Measurements from ENCODE around the gene ZBTB4. TPM values are rescaled to one million over a fixed set of nuclear protein-coding genes. Genes with fewer than 3 reads are reported as not detected.
"Not testable (repeated sequence)": the region's sequence is repeated elsewhere in the genome, so short reads cannot be mapped to it uniquely, and the experiment has no call there.

ZBTB4 gene
- total RNA-seq, 1 experiment from 2014 or later = 15.3 TPM

- DNase-seq (ENCODE audit: extremely low read depth, low read depth) = no peak
Observed at GRCh38 chr17:7471729-7472128, 7.7 kb downstream of the ZBTB4 start.

- not testable (repeated sequence) for DNase-seq (ENCODE audit: extremely low read depth, low read depth)
Observed at GRCh38 chr17:7470457-7470973, 8.9 kb downstream of the ZBTB4 start.

GRCh38 chr17:7469843-7470242, 9.6 kb downstream of the ZBTB4 start:
- DNase-seq (ENCODE audit: extremely low read depth, low read depth) = not testable (repeated sequence)

DNA sequence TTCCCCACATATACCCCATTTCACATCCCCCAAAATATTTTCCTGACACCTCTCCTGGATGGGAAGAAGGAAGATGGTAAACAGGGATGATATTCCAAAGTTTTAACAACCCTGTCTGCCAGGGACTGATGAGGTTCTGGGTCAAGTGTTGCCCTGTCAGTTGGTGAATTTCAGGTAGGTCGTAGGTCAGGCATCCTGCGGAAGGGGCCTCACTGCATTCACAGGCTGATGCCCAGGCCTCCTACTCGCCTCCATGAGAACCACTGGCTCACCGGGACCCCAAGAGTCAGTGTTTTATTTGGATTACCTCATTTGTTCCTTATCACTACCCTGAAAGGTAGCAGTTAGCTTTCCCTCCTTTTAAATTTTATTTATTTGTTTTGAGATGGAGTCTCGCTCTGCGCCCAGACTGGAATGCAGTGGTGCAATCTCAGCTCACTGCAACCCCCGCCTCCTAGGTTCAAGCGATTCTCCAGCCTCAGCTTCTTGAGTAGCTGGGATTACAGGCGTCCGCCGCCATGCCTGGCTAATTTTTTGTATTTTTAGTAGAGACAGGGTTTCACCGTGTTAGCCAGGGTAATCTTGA, 10.5 kb downstream of the ZBTB4 start:
- DNase-seq (ENCODE audit: extremely low read depth, low read depth) = no peak

- no peak for DNase-seq (ENCODE audit: extremely low read depth, low read depth)
Observed at GRCh38 chr17:7468290-7468689, 11.1 kb downstream of the ZBTB4 start.

DNA sequence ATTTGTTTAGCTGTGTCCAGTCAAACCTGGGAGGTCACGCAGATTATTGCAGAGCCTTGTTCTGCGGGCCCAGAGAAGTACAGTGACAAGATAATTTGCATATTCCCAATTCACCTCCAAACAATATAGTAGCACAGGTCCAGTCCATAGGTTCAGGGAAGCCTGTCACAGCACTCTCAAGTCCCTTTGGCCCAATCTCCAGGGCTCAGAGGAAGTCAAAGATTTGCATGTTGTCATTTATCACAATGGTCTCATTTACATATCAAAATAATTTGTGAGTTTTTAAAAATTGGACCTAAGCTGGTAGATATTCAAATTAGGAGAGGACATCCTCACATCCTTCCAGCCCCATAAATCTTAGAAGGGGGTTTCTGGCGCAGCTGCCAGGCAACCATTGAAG, 11.9 kb downstream of the ZBTB4 start:
- DNase-seq (ENCODE audit: extremely low read depth, low read depth) = no peak

- no peak for DNase-seq (ENCODE audit: extremely low read depth, low read depth)
Observed at GRCh38 chr17:7466639-7467341, 12.6 kb downstream of the ZBTB4 start.

DNA sequence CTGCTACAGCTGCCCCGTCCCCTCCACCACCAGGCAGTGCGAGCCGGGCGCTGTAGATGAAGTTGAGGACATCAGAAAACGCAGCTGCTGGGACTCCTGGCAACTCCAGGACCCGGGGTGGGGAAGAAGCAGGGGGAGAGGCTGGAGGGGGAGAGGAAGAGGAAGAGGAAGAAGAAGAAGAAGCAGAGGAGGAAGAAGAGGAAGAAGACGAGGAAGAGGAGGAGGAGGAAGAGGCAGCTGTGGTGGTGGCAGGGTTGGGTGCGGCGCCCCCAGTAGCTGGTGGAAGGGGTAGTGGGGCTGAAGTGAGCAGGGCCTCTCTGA, 13.2 kb downstream of the ZBTB4 start:
- no peak for DNase-seq (ENCODE audit: extremely low read depth, low read depth)

GRCh38 chr17:7465597-7466275, 13.7 kb downstream of the ZBTB4 start:
- no peak for DNase-seq (ENCODE audit: extremely low read depth, low read depth)

GRCh38 chr17:7464081-7464480, 15.3 kb downstream of the ZBTB4 start:
- DNase-seq (ENCODE audit: extremely low read depth, low read depth) = no peak

GRCh38 chr17:7463372-7463846, 16.0 kb downstream of the ZBTB4 start:
- no peak for DNase-seq (ENCODE audit: extremely low read depth, low read depth)

DNA sequence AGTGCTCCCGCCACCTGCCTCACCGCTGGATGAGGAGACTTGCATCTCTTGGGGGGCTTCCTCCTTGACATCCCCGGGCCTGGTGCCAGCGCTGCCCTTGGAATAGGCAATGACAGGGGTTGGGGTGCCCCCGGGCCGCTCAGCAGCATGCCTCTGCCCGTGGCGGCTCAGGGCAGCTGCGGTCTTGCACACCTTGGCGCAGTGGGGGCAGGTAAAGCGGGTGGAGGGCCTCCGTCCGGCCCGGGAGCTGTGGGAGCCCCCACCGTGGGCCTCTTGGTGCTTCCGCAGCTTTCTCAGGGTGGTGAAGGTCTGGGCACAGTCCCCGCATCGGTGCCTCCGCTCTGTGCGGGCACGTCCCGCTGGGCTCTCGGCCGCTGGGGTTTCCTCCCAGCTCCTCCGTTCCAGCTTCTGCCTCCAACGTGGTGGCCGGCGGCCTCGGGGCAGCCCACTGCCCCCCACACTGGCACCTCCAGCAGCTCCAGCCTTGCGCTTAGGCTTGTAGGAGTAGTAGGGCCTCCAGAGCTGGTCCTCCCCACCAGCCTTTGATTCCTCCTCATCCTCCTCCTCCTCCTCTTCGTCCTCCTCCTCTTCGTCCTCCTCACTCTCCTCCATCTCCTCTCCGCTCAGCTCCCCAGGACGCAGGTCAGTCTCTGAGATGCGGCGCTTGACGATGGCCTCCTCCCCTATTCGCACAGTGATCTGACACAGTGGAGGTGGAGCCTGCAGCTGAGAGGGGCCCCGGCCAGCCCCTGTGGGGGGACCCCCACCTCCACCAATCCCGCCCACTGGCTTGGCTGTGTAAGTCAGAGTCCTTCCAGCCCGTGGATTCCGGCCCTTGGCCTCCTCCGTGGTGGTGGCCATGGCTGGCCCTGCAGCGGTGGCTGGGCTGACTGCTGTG, 16.7 kb downstream of the ZBTB4 start:
- DNase-seq (ENCODE audit: extremely low read depth, low read depth) = no peak

DNA sequence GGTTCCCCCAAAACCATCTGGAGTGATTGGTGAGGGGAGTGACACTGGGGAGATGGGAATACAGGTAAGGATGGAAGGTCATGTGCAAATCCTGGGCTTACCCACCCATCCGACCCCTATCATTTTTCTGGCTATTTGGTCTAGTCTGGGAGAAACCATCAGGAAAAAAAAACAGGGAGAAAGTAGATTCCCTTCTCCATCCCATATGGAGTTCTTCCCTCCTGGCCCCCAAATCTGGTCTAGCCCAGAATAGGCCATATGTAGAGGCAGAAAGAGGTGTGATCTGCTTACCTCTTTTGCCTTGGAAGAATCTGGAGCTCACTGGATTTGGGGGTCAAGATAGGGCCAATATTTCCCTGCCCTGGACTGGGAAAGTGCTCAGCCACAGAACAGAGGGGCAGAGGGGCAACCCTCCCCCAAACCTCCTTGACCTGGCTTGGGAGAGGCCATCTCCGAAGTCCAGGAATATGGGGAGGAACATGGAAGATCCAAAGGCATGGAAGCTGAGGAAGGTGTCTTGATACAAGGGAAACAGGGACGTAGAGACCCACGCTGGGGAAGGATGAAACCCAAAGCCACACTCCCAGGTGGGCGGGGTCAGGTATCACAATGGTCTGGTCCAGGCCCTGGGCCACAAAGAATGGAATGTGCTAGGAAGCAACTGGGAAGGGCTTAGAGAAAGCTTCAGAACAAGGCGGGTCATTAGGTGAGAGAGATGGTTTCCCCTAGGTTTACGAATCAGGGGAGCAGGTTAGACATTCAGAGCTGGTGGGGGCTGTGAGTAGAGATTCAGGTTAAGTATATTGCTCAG, 18.4 kb downstream of the ZBTB4 start:
- no peak for DNase-seq (ENCODE audit: extremely low read depth, low read depth)

GRCh38 chr17:7459961-7460545, 19.4 kb downstream of the ZBTB4 start:
- no peak for DNase-seq (ENCODE audit: extremely low read depth, low read depth)

- no peak for DNase-seq (ENCODE audit: extremely low read depth, low read depth)
Observed at GRCh38 chr17:7448461-7448860, 31.0 kb downstream of the ZBTB4 start.

- no peak for DNase-seq (ENCODE audit: extremely low read depth, low read depth)
Observed at GRCh38 chr17:7445619-7445968, 33.8 kb downstream of the ZBTB4 start.

DNA sequence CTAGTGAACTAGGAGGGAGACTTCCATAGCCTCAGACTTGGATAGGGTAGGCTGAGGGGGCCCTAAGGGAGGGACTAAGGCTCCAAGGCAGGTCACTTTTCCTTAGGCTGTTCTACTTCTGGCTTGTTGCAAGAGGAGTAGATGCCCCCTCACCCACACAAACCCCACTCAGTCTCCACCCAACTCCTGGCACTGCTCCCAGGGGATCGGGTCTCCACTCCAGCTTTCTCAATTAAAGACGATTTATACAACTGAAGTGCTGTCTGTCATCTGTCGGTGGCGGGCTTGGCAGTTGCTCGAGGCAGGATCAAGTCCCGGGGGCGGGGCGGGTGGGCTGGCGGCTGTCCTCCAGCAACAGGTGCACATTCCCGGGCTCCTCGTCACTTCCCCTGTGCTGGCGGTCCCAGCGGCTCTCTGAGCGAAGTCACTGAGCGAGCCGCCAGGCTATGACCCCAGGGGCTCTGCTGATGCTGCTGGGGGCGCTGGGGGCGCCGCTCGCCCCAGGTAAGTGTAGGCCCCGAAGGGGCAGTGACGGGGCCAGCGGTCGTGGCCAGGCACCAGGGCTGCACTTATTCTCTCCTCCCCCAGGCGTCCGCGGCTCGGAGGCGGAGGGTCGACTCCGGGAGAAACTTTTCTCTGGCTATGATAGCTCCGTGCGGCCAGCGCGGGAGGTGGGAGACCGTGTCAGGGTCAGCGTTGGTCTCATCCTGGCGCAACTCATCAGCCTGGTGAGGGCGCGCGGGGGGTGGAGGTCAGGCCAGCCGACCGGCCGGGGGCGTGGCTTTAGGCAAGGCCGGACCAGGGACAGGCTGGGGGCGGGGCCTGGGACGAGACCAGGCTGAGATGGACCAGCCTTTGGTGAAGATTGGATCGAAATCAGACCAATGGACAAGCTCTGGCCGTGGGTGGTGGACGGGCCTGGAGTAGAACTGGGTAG, 34.5 kb downstream of the ZBTB4 start, which contains the start of gene CHRNB1:
Gene CHRNB1 (plus strand): TSS at position 380 of the 937 bp plus-strand sequence. CDS start 67 bp downstream, at position 447.
- DNase-seq (ENCODE audit: extremely low read depth, low read depth) = peak; percentile 35

Measured in NCI-H460 (cell line).